HepG2 (cell line): ENCODE measurements around the gene C11orf65. TPM values are rescaled to one million over a fixed set of nuclear protein-coding genes. Genes with fewer than 3 reads are reported as not detected.

Source experiments
- ATF1 ChIP-seq: IDR thresholded peaks from 2 replicates; pipeline ENCODE4 v1.6.1; 2016; ENCODE audit warnings: mild to moderate bottlenecking, control low read depth
- HOXA9 ChIP-seq: sonication (generic); formaldehyde crosslinking; IDR thresholded peaks from 2 replicates; pipeline ENCODE4 v1.8.1; 2022; ENCODE audit warnings: missing genetic modification reagents, mild to moderate bottlenecking, moderate library complexity, borderline replicate concordance
- KDM1A ChIP-seq: IDR thresholded peaks from 2 replicates; pipeline ENCODE4 v1.6.1; 2016; ENCODE audit warnings: missing compliant biosample characterization
- KDM5A ChIP-seq: fragments of 200-600 bp; sonication (generic); IDR thresholded peaks from 2 replicates; pipeline ENCODE4 v1.7.0; 2018; ENCODE audit warnings: antibody characterized with exemption, mild to moderate bottlenecking, low read length, borderline replicate concordance
- NFYC ChIP-seq: IDR thresholded peaks from 2 replicates; pipeline ENCODE4 v1.6.1; 2016; ENCODE audit warnings: missing genetic modification reagents, missing compliant biosample characterization
- NR2F1 ChIP-seq, 2 experiments: fragments of 450-650 bp in 1 of 2; formaldehyde crosslinking in 1 of 2; IDR thresholded peaks; 2 replicates each; pipeline versions ENCODE4 v1.5.0 to v1.6.1; 2016 to 2020; ENCODE audit warnings: mild to moderate bottlenecking in 1 of 2, missing compliant biosample characterization in 1 of 2, missing genetic modification reagents in 1 of 2, moderate library complexity in 1 of 2
- NR3C1 ChIP-seq: sonication (generic); formaldehyde crosslinking; IDR thresholded peaks from 2 replicates; pipeline ENCODE4 v1.4.0; 2020; ENCODE audit warnings: missing genetic modification reagents
- PHF21A ChIP-seq: sonication (generic); formaldehyde crosslinking; IDR thresholded peaks from 2 replicates; pipeline ENCODE4 v1.5.0; 2020; ENCODE audit warnings: mild to moderate bottlenecking, missing genetic modification reagents
- SMC3 ChIP-seq: IDR thresholded peaks from 2 replicates; pipeline ENCODE4 v1.6.1; 2011; ENCODE audit warnings: low read length, improper control_type of control experiment
- TBX2 ChIP-seq: sonication (generic); formaldehyde crosslinking; IDR thresholded peaks from 2 replicates; pipeline ENCODE4 v1.5.0; 2020; ENCODE audit warnings: missing genetic modification reagents, mild to moderate bottlenecking, borderline replicate concordance
- ZFY ChIP-seq: sonication (generic); formaldehyde crosslinking; IDR thresholded peaks from 2 replicates; pipeline ENCODE4 v1.4.0; 2020; ENCODE audit warnings: missing genetic modification reagents
- ZNF121 ChIP-seq: sonication (generic); formaldehyde crosslinking; IDR thresholded peaks from 2 replicates; pipeline ENCODE4 v1.5.0; 2020; ENCODE audit warnings: mild to moderate bottlenecking, missing genetic modification reagents
- ZNF335 ChIP-seq: sonication (generic); formaldehyde crosslinking; IDR thresholded peaks from 2 replicates; pipeline ENCODE4 v1.4.0; 2020; ENCODE audit warnings: missing genetic modification reagents
- ZNF383 ChIP-seq: sonication (generic); formaldehyde crosslinking; IDR thresholded peaks from 2 replicates; pipeline ENCODE4 v1.4.0; 2020; ENCODE audit warnings: missing genetic modification reagents, mild to moderate bottlenecking, borderline replicate concordance
- ZNF446 ChIP-seq: sonication (generic); formaldehyde crosslinking; IDR thresholded peaks from 2 replicates; pipeline ENCODE4 v1.5.0; 2020; ENCODE audit warnings: mild to moderate bottlenecking, missing genetic modification reagents
- ZNF552 ChIP-seq: sonication (generic); formaldehyde crosslinking; IDR thresholded peaks from 2 replicates; pipeline ENCODE4 v1.9.0; 2022; ENCODE audit warnings: missing genetic modification reagents, mild to moderate bottlenecking, borderline replicate concordance
- ZNF567 ChIP-seq: sonication (generic); formaldehyde crosslinking; IDR thresholded peaks from 2 replicates; pipeline ENCODE4 v1.8.1; 2023; ENCODE audit warnings: mild to moderate bottlenecking, missing genetic modification reagents, borderline replicate concordance
- polyA plus RNA-seq, 8 experiments: library from polyadenylated mRNA; depleted of rRNA in 3 of 8; stranded (reverse) in 7 of 8; unstranded in 1 of 8; fragments of >200 nt; fragmentation: Illumina TruSeq in 4 of 8; extraction: Trizol in 4 of 8; gene quantifications; 2 replicates each; pipeline versions ENCODE4 v1.2.1 to v1.2.3, GENCODE V29; 2011 to 2016; ENCODE audit warnings: low read depth in 4 of 8, missing spikeins in 1 of 8, mixed read lengths in 1 of 8; ENCODE audit not compliant: insufficient read depth in 1 of 8
- total RNA-seq, 5 experiments: library from RNA; depleted of rRNA; stranded (reverse); fragments of >200 nt; fragmentation: Illumina TruSeq; extraction: Trizol; gene quantifications; 2 replicates each; pipeline ENCODE4 v1.2.3, GENCODE V29; 2016; ENCODE audit warnings: low read depth in 1 of 5
- TF ChIP-seq, protein P1 (sequence below): fragments of 450-650 bp; IDR thresholded peaks from 2 replicates; pipeline ENCODE4 v1.6.1; 2017; ENCODE audit warnings: mild to moderate bottlenecking
- TF ChIP-seq, protein P2 (sequence below): sonication (generic); formaldehyde crosslinking; conservative IDR thresholded peaks from 2 replicates; pipeline ENCODE4 v1.8.0; 2022; ENCODE audit warnings: mild to moderate bottlenecking, moderate library complexity, missing genetic modification reagents
- TF ChIP-seq, protein P3 (sequence below): sonication (generic); formaldehyde crosslinking; conservative IDR thresholded peaks from 2 replicates; pipeline ENCODE4 v1.8.0; 2022; ENCODE audit warnings: low read depth, missing genetic modification reagents
- TF ChIP-seq, protein P4 (sequence below): sonication (generic); formaldehyde crosslinking; IDR thresholded peaks from 2 replicates; pipeline ENCODE4 v1.9.0; 2021; ENCODE audit warnings: missing genetic modification reagents, mild to moderate bottlenecking, borderline replicate concordance
- TF ChIP-seq, protein P5 (sequence below): sonication (generic); formaldehyde crosslinking; IDR thresholded peaks from 2 replicates; pipeline ENCODE4 v1.4.0; 2020; ENCODE audit warnings: missing genetic modification reagents

C11orf65 gene
- total and polyA plus RNA-seq, 2 of the 13 experiments (the other 11 are each of a cell fraction or from before 2014, with no cell fraction given) = 0.38 to 0.42 TPM

DNA sequence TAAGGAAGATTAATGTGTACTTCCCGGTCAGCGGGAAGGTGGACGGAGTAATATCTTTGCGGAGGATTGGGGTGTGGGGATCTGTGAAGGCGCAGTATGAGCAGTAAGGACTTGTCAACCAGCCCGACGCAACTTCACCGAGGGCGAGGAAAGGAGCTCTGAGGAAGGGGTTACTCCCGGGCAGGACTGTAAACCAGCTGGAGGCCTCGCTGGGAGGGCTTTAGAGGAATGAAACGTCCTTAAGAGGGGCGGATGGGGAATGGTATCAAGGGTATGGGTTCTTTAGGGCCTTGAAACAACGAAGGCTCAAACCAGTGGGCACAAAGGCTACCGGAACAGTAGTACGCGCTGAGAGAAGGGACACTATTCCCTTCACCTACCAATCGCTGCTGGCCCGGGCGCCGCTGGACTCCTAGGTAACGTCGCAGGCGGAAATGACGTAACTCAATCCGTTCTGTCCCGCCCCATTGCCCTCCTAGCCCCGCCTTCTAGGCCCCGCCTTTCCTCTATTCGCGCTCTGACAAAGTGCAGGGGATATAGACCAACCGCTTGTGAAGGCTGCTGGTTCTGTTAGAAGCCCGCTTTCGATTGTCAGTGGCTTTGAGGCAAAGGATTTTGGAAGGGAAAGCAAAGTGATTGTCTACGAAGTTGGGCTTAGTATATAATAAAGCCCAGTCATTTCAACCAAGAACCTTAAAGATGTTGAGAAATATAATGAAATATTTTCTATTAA, at the start of gene C11orf65 (continued):
- TF ChIP-seq, protein P1, sequence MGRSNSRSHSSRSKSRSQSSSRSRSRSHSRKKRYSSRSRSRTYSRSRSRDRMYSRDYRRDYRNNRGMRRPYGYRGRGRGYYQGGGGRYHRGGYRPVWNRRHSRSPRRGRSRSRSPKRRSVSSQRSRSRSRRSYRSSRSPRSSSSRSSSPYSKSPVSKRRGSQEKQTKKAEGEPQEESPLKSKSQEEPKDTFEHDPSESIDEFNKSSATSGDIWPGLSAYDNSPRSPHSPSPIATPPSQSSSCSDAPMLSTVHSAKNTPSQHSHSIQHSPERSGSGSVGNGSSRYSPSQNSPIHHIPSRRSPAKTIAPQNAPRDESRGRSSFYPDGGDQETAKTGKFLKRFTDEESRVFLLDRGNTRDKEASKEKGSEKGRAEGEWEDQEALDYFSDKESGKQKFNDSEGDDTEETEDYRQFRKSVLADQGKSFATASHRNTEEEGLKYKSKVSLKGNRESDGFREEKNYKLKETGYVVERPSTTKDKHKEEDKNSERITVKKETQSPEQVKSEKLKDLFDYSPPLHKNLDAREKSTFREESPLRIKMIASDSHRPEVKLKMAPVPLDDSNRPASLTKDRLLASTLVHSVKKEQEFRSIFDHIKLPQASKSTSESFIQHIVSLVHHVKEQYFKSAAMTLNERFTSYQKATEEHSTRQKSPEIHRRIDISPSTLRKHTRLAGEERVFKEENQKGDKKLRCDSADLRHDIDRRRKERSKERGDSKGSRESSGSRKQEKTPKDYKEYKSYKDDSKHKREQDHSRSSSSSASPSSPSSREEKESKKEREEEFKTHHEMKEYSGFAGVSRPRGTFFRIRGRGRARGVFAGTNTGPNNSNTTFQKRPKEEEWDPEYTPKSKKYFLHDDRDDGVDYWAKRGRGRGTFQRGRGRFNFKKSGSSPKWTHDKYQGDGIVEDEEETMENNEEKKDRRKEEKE = no peak
- TF ChIP-seq ZNF335 (CRISPR knock-in tag) (no peak), ZNF552 (CRISPR knock-in tag) (no peak), KDM1A (CRISPR knock-in tag) (no peak), ZNF383 (CRISPR knock-in tag) (no peak), ZNF121 (CRISPR knock-in tag) (no peak), NR2F1 (CRISPR knock-in tag; IDR thresholded peaks at IDR 0.05) (no peak), ZFY (peak; percentile 90), NR3C1 (no peak), TBX2 (CRISPR knock-in tag) (peak; percentile 37; the same call in 1 of the 2 replicates), KDM5A (no peak), NFYC (peak; percentile 67), ZNF446 (no peak), SMC3 (no peak), ATF1 (CRISPR knock-in tag) (peak; percentile 94), ZNF567 (CRISPR knock-in tag) (no peak), PHF21A (CRISPR knock-in tag) (0 out of 2 replicates have a peak, but pooled peaks have one; percentile 16), HOXA9 (no peak)
- TF ChIP-seq, protein P2, sequence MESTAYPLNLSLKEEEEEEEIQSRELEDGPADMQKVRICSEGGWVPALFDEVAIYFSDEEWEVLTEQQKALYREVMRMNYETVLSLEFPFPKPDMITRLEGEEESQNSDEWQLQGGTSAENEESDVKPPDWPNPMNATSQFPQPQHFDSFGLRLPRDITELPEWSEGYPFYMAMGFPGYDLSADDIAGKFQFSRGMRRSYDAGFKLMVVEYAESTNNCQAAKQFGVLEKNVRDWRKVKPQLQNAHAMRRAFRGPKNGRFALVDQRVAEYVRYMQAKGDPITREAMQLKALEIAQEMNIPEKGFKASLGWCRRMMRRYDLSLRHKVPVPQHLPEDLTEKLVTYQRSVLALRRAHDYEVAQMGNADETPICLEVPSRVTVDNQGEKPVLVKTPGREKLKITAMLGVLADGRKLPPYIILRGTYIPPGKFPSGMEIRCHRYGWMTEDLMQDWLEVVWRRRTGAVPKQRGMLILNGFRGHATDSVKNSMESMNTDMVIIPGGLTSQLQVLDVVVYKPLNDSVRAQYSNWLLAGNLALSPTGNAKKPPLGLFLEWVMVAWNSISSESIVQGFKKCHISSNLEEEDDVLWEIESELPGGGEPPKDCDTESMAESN = peak; percentile 19; the same call in 1 of the 2 replicates
- TF ChIP-seq, protein P3, sequence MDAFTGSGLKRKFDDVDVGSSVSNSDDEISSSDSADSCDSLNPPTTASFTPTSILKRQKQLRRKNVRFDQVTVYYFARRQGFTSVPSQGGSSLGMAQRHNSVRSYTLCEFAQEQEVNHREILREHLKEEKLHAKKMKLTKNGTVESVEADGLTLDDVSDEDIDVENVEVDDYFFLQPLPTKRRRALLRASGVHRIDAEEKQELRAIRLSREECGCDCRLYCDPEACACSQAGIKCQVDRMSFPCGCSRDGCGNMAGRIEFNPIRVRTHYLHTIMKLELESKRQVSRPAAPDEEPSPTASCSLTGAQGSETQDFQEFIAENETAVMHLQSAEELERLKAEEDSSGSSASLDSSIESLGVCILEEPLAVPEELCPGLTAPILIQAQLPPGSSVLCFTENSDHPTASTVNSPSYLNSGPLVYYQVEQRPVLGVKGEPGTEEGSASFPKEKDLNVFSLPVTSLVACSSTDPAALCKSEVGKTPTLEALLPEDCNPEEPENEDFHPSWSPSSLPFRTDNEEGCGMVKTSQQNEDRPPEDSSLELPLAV (CRISPR knock-in tag) = no peak
- TF ChIP-seq, protein P4, sequence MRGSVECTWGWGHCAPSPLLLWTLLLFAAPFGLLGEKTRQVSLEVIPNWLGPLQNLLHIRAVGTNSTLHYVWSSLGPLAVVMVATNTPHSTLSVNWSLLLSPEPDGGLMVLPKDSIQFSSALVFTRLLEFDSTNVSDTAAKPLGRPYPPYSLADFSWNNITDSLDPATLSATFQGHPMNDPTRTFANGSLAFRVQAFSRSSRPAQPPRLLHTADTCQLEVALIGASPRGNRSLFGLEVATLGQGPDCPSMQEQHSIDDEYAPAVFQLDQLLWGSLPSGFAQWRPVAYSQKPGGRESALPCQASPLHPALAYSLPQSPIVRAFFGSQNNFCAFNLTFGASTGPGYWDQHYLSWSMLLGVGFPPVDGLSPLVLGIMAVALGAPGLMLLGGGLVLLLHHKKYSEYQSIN (CRISPR knock-in tag) = no peak
- TF ChIP-seq, protein P5, sequence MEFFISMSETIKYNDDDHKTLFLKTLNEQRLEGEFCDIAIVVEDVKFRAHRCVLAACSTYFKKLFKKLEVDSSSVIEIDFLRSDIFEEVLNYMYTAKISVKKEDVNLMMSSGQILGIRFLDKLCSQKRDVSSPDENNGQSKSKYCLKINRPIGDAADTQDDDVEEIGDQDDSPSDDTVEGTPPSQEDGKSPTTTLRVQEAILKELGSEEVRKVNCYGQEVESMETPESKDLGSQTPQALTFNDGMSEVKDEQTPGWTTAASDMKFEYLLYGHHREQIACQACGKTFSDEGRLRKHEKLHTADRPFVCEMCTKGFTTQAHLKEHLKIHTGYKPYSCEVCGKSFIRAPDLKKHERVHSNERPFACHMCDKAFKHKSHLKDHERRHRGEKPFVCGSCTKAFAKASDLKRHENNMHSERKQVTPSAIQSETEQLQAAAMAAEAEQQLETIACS (CRISPR knock-in tag) = no peak
